Stimulated activated CD8-positive, alpha-beta memory T cell treated with anti-CD3 and anti-CD28 coated beads, Interleukin-12 subunit alpha, Interleukin-12 subunit beta, amount 100 ng/mL, for 4 hours (primary cell): ENCODE measurements around the gene UNC5A.

Source experiments
- DNase-seq: peaks from one replicate; pipeline ENCODE4 v3.0.0-alpha.2; 2020; ENCODE audit warnings: low read depth

The UNC5A gene

DNA sequence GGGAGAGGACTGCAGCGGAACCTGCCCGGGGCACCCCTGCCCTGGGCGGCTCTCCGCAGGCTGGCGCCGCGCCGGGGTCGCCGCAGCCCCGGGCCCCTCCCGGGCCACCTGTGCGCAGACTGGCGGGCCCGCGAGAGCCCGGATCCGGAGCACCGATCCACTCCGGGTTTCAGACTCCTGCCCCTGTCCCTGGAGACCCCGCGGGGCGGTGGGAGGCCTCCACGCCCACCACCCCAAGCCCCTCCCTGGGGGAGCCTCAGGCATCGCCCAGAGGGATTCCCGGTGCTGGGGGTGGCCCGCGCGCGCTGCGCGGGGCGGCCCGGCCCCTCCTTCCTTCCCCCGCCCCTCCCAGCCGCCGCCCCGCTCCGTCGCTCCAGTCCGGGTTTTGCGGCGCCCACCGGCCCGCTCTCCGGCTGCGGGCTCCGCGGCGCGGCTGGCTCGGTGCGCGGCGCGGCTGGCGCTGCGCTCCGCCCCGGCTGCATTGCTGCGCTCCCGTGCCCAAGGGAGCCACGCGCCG is at the start of gene UNC5A:
Gene UNC5A (plus strand): TSS at position 479 of the 517 bp plus-strand sequence. CDS start 192 bp downstream, outside the sequence.
- DNase-seq, result peak; percentile 18

DNA sequence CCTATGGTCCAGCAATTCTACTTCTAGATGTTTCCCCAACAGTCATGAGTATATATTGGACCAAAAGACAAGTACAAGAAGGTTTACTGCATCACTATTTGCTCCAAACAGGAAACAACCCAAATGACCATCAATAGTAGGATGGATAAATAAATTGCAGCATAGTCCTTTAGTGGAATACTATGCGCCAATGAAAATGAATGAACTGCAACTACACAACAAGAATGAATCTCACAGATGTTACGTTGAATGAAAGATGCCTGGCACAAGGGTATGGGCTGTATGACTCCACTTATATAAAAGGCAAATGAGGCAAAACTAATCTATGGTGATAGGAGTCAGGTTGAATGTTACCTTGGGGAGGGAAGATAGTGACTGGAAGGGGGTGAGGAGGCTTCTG is 48.6 kb upstream of the UNC5A start:
- no peak for DNase-seq

DNA sequence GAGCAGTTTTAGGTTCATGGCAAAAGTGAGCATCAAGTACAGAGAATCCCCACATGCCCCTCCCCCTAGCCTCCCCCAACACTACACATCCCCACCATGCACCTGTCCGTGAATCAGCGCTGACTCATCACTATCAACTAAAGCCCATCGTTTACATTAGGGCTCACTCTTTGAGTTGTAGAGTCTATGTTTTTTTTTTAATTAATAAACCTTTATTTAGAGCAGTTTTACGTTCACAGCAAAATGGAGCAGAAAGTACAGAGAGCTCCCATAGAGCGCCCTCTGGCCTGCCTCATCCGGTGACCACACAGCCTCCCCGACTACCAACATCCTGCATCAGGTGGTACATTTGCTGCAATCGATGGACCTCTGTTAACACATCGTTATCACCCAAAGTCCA is 47.9 kb upstream of the UNC5A start:
- DNase-seq, result no peak

DNA sequence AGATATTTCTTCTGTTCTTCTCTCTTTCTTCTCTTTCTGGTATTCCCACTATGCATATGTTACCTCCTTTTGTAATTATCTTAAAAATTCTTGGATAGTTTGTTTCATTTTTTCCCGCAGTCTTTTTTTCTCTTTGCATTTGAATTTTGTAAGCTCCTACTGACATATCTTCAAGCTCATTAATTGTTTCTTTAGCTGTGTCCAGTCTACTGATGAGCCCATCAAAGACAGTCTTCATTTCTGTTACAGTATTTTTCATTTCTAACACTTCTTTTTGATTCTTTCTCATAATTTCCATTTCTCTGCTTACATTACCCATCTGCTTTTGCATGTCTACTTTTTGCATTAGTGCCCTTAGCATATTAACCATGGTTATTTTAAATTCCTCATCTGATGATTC is 44.7 kb upstream of the UNC5A start:
- no peak for DNase-seq

DNA sequence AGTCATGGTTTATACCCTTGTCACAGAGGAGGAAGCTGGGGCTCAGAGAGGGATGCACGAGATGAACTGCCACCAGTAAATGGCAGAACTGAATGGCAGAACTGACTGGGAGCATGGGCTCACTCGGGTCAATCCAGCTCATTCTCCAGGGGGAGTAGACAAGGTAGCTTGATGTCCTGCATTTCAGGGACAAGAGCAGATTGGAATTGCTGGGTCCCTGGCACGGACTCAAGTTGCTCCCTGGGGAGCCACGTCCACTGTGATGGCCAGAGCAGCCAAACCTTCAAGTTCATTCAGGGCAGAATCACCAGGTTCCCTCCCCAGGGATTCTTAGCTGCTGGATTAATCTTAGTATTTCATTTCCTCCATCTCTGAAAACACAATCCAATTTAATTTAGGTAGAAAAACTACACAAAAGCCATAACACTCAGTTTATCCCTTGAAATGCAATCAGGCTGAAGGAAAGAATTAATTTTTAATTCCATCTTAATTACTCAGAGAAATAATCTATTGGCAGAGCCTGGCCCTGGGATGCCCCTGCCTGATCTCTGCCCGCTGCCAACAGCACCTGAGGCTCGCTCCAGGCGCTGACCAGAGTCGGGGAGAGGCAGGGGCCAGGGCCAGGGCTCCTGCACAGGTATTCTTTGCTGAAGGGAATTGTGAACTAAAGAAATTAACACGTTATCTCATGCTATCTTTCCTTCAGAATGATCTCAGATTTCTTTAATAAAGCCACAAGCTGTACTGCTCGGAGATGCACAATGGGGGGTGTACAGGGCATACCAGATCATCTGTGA is 42.0 kb upstream of the UNC5A start:
- no peak for DNase-seq

DNA sequence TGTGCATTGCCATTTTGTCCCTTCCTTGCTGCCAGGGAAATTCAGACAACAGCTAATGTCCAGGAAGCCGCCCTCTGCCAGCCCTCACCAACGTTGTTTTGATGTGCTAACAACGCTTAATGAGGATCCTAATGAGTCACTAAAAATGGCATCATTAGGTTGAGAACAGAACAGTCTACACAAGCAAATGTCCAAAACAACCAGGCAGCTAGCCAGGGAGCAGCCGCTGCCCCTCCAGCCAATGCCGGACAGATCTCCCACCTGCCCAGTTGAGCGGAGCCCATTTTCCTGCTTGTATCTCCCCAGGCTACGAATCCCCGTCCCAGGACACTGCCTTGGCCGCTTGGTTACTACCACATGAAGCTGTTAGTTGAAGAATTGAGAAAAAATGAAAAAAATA is 40.4 kb upstream of the UNC5A start:
- DNase-seq, result no peak

DNA sequence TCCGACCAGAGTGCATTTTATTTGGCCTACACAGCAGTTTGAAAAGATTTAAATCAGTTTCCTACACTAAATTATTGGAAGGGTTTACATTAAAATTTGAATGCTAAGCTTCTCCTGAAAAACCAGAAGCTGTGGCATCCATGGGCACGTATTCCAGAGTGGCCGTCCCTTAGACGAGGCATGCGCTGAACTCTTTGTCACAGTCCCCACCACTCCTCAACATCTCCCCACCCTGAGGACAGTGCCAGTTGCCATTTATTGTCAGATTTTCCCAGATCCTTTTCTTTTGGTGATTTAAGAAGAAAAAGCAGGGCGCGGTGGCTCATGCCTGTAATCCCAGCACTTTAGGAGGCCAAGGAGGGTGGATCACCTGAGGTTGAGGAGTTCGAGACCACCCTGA is 39.9 kb upstream of the UNC5A start:
- DNase-seq, result no peak

DNA sequence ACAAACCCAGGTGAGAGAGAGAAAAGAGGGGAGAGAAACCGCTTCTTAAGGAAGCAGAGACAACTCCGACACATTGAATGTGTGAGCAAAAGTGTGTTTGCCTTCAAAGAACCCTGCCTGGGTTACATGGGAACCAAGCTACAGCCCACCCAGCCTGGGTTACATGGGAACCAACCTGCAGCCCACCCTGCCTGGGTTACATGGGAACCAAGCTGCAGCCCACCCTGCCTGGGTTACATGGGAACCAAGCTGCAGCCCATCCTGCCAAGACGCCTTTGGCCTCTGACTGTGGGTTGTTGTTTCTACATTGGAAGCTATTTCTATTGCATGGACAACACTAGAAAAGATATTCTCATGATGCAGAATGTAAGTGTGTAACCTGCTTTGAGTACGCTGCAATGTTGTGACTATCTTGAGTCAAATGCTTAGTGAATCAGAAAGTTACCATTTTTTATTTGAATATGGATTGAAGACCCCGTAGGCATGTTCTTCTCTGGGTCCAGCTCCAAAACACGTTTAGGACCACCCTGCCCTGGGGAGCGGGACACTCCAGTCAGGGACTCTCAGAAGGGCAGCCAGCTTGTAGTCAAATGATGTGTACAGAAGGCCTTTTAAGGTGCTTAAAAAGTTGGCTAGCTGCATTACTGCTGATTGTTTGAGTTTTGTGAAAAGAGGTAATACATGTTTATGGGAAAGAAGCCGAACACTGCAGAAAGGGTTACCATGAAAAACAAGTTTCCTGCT is 39.1 kb upstream of the UNC5A start:
- no peak for DNase-seq

DNA sequence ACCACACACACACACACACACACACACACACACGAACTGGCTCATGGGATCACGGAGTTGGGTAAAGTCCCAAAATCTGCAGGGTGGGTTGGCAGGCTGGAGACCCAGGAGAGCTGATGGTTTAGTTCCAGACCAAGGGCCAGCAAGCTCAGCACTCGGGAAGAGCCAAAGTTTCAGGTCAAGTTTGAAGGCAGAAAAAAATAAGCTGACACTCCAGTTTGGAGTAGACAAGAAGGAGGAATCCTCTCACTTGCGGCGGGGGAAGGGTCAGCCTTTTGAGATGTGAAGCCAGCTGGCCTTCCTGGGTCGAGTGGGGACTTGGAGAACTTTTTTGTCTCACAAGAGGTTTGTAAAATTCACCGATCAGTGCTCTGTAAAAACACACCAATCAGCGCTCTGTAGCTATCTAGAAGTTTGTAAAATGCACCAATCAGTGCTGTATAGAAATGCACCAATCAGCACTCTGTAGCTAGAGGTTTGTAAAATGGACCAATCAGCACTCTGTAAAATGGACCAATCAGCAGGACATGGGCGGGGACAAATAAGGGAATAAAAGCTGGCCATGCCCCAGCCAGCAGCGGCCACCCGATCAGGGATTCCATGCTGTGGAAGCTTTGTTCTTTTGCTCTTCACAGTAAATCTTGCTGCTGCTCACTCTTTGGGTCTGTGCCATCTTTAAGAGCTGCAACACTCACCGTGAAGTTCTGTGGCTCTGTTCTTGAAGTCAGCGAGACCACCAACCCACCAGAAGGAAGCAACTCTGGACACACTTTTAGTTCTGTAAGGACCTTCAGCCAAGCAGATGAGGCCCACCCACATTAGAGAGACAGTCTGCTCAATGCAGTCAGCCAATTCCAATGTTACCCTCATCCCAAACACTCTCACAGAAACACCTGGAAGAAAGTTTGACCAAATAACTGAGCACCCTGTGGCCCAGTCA is 37.8 kb upstream of the UNC5A start:
- DNase-seq, result no peak

DNA sequence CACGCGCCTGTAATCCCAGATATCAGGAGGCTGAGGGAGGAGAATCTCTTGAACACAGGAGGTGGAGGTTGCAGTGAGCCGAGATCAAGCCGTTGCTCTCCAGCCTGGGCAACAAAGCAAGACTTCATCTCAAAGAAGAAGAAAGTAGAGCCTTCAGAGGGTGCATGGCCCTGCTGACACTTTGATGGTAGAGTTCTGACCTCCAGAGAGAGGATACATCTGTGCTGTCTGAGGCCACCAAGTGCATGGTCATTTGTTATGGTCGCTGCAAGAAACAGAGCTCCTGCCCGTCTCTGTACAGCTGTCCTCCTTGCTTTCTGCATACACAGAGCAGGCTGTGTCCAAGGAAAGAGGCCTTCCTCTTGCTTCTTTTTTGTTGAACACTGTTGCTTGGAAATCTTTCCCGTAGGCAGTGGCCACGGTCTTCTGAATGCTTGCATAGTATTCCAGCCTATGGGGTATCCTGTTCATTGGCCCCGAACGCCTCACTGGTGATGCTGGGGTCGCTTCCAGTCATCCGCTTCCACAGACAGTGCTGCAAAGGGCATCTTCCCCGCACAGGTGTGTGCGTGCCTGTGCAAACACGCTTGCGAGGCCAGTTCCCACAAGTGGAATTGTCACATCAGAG is 36.8 kb upstream of the UNC5A start:
- DNase-seq, result no peak

DNA sequence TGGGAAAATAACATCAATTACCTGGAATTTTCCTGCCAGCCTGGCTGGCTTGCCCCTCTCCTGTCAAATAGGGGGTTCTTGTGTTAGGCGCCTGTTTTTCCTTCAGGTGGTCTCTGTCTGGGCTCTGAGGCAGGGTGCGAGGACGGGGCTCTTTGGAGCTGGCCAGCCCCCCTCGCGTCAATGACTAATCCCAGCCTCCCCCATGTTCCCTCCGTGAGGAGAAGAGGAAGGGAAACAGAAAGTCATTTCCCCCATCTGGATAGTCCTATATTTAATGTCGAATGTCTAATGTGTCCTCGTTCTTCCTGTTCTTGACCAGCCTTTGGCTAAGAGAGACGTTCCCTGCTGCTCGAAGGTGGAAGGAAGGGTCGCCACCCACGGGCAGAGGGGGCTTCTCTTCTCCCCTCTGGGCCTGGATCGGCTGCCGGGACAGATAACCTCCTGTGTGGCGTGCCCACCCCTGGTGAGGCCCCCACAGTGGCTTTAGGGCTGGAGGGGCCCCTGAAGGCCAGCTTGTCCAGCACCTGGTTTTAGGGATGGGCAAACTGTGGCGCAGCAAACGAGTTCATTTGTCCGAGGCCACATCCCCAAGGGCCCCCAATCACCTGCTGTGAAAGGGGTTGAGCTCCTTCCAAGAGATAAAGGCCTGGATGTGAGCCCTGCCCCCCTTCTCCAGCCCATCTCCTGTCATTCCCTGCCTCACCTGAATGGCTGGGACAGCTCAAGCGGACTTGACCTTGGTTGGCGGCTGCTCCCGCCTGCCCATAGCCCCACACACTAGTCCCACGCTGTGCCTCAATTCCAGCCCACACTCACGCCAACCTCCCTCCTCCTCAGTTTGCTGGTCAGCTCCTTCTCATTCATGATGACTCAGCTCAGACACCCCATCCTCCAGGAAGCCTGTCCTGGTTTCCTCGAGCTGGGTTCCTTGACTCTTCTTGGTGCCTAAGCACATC is 35.9 kb upstream of the UNC5A start:
- DNase-seq, result no peak

DNA sequence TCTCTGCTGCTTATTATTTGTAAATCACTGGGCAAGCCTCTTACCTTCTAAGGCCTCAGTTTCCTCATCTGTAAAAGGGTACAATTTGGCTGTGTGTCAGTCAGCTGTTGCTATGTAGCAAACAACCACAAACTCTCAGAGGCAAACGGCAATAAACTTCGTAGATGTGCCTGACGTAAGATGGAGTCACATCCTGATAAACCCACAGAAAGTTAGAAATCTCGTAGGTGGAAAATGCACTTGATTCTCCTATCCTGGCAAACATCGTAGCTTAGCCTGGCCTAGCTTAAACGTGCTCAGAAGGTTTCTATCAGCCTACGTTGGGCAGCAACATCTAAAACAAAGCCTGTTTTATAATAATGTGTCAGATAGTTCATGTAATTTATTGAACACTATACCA is 35.0 kb upstream of the UNC5A start:
- no peak for DNase-seq

DNA sequence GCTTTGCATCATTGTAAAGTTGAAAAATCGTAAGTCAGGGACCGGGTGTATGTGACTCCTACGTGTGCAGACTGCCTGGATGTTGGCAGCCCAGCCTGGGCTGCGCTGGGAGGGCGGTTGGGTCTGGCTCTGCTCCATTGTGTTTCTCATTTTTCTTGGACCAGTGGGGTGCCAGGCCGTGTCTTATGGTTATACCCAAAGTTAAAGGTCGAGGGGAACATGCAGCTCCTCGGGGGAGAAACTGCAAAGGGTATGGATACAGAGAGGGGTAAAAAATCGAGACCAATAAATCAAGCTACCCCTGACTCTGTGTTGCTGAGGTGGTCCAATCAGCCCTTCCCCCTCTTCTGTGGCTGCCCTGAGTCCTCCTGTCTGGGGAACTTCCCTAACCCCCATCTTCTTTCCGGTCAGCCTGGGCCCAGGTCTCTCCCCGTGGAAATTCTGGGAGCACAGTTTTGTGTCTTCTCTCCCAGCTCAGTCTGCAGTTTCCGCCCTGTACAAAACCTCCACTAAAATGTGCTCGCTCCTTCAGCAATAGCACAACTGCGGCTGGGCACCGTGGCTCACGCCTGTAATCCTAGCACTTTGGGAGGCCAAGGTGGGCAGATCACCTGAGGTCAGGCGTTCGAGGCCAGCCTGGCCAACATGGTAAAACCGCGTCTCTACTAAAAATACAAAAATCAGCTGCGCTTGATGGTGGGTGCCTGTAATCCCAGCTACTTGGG is 34.1 kb upstream of the UNC5A start:
- DNase-seq, result no peak

DNA sequence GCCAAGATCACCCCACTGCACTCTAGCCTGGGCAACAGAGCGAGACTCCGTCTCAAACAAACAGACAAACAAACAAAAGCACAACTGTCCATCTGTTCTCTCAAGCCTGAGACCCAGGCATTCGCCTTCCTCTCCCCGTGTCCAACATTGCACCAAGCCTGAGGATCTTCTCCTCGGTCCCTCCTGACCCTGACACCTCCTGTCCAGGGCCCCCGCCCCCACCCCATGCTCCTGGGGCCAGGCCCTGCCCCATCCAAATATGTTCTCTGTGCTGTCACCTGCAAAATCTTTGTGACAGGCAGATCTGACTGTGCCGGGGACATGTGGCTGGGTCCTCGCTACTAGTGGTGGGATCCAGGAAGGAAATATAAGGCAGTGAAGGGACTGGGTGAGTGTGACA is 33.4 kb upstream of the UNC5A start:
- DNase-seq, result no peak

DNA sequence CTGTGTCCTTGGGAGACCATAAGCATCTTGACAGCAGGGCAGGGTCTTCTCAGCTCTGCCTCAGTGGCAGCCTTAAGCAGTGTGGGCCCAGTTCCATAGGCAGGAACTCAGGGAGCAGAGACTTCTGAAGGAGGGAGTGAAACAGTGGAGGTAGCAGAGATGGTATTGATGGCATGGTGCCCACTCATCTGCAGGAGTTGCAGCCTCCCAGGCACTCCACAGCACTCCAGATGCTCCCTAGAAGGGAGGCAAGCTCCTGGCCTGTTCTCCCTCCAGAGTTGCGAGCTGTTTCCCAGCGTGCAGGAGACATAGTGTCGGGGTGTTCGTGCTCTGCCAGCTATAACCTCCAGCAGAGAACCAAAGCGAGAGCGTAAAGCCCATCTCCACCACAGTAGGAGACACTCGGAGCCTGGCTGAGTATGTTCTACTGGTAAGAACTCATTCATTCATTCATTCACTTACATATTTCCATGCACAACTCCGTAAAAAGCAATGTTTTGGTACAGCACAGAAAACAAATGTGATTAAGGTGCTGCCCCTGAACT is 31.4 kb upstream of the UNC5A start:
- no peak for DNase-seq

DNA sequence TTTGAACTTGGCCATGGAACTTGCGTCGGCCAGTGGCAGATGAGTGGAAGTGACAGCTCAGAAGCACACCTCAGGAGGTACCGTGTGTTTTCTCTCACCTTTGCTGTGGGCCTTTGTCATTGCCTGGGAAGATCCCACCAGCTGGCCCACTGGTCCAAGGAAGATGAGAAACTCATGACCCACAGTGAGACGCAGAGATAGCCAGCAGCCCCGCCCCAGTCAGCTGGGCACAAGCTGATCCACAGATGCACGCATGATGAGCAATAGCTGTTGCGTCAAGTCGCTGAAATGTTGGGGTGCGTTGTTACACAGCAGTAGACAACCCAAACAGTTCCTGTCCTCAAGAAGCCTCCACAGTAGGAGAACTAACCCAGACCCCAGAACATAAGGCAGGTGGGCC is 30.8 kb upstream of the UNC5A start:
- no peak for DNase-seq

DNA sequence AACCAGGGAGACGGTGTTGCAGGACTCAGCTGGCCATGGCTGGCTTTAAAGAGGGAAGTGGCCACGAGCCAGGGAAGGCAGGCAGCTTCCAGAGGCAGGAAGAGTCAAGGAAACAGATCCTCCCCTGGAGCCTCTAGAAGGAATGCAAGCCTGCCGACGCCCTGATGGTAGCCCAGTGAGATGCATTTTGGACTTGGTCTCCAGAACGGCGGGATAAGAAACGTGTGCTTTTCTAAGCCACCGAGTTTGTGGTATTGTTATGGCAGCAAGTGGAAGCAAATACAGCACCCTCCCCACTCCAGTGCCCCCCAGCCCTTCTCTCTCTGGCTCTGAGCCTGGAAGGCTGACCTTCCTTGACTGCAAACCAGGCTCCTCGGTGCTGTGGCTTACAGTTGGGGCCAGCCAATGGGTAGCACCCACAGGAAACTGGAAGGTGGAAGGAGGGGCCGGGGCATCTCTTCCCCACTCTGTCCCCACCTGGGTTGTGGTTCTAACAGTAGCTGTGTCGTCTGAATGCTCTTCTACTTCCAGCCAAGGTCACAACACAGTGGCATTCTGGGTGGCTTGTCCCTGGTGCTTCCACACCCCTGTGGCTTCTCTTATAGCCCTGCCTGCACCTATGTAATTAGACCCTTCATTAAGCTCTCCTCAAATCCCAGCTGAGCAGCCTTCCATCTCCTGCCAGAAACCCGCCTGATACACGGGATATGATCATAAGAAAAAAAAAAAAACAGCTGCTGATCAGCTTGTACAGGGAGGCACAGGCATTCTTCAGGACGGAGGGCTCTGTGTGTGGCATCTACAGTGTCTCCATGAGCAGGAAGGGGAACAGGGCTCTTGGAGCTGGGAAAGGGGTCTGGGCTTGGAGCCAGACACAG is 29.9 kb upstream of the UNC5A start:
- no peak for DNase-seq

DNA sequence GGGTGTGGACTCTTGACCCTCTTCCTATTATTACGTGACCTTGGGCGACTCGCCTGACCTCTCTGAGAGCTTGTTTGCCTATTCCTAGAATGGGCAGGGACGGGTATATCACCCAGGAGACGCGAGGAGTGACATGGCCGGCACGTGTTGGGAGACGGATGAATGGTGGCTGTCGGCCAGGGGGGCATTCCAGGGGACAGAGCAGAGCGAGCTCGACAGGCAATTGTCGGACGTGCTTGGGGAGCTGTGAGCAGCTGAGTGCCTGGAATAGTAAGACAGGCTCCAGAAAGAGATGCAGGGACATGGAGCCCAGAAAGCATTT is 29.3 kb upstream of the UNC5A start:
- no peak for DNase-seq
